ENCODE data around the gene AMPH.

Gene AMPH

DNA sequence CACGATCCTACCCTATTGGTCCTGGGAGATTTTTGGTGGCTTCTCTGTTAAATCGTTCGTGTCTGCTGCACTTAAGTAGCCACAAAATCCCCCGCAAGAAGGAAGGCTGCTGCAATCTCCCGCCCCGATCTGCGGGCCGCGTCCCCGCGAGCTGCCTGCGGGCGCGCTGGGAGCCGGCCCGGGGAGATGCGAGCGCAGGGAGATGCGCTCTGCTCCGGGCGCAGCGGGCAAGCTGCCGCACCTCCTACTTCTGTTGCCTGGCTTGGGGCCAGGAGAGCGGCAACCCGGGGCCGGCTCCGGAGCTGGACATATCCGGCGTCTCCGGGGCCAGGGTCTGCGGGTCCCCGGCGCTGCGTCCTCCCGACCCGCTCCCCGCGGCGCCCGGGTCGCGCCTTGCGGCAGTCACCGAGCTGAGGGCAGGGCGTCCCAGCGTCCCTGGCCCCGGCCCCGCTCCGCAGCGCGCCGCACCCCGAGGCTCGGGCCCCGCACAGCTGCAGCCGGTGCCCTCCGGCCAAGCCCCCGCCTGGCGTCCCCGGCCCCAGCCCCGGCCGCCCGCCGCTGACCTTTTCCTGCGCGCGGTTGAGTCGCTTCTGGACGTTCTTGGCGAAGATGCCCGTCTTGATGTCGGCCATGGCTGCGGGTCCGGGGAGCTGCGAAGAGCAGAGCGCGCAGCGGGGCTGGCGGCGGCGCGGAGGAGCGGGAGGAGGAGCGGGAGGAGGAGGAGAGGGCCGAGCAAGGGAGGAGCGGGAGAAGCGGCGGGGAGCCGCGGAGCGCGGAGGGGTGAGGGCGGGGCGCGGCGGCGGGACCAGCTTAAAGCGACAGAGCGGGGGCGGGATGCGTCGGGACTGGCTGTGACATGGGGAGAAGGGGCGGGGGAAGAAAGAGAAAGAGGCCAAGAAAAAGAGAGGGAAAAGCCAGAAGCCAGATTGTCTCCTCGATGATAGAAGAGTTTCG, at the start of gene AMPH:
AMPH (minus strand) TSS at position 654 of the 954 bp plus-strand sequence; CDS start at position 632, 22 bp downstream.
- DNase-seq (ENCODE audit: low spot score): no peak

GRCh38 chr7:38679419-38679818, 48.2 kb upstream of the AMPH start:
- no peak for DNase-seq (ENCODE audit: low spot score)

DNA sequence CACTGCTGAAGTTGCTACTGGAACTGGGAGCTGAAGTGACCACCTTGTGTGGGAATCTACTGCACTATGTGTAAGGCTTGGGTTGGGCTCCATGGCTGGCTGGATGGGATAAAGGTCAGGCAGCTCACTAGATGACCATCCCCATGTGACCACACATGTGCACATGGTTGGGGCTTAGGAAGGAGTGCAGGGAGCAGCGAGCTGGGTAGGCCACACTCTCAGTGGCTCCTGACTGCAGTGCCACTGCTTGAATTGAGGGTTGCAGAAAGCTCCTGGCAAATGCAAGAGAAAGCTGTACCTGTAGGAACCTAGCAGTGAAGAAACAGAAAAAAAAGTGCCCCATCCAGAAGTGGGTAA, 47.5 kb upstream of the AMPH start:
- no peak for DNase-seq (ENCODE audit: low spot score)

GRCh38 chr7:38677981-38678697, 47.0 kb upstream of the AMPH start:
- no peak for DNase-seq (ENCODE audit: low spot score)

DNA sequence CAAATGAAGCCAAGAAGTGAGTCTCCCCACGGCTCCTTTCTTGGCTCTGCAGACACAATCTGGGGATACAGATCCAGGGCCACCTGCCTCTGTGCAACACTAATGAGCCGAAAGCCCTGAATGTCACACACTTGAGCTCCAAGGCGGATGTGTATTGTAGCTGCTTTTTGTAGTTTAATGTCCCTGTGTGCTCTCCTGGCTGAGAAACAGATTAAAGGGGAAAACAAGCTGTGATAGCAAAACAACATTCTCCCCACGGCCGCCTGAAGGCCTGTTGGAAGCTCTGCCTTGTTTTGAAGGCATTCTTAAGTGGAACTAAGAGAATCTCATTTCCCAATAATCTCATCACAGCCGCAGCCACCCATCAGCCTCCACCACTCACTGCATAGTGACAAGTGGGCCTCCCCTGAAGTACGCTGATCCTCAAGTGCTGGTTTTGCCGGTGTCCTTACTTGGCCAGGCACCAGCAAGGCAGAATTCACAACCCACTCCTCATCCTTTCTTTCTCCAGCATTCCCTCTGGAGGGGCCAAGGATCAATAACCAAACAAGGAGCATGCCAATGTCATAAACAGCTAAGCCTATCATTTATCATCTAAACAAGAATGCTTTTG, 44.4 kb upstream of the AMPH start:
- DNase-seq (ENCODE audit: low spot score): no peak

DNA sequence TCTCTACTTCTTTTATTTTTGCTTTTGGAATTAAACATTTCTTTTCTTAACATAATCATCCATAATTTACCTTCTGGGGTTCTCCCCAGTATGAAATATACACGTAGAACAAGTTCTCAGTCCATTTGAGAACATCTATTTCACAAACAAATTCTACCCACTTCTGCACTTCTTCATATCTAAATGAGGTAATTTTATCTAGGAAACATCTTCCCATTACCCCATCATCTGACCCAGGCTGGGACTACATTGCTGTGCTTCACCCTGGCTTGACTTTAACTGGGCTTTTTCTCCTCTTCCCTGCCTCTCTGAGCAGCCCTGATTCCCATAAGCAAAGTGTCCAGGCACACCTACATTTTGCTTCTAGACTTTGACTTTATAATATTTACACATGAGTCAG, 43.3 kb upstream of the AMPH start:
- no peak for DNase-seq (ENCODE audit: low spot score)

- DNase-seq (ENCODE audit: low spot score): no peak
Measured at GRCh38 chr7:38673795-38674194, 42.6 kb upstream of the AMPH start.

DNA sequence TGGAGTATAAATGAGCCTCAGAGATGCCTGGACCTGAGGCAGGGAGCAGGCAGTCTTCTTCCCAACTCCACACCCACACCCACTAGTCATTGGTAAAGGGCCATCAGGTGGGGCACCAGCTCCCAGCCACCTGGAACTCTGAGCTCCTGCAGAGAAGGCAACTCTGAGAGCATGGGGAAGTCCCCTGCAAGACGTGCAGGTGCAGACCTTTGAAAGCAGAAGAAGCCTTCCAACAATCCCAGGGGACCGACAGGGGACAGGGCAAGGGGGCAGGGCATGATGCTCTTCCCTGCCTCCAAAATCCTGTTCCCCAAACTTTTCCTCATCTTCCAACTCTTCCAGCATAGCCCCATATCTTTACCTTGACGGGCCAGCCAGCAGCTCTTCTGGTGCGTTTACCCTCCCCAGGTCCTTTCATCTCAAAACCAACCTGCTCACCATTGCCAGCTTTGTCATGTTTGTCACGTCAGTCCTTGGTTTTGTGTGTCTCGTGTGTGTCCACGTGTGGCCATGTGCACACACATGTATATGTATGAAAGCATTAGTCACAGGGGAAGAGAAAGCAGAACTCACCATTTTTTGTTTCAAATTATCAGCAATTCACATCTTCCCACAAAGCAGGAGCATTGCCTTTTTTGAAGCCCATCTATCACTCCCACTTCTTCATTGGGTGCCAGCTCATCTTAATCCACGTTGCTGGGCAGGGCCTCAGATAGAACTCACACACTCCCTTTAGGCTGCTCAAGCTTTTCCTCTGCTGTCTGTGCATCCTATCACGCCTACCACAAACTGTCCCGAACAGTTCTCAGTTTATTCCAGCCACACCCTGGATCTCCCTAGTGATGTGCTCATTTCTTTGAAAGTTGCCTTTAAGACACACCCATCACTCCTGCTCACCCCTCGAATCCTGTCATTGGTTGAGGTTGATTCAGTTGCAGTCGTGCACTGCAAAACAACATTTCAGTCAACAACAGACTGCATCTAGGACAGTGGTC, 41.0 kb upstream of the AMPH start:
- DNase-seq (ENCODE audit: low spot score): no peak

DNA sequence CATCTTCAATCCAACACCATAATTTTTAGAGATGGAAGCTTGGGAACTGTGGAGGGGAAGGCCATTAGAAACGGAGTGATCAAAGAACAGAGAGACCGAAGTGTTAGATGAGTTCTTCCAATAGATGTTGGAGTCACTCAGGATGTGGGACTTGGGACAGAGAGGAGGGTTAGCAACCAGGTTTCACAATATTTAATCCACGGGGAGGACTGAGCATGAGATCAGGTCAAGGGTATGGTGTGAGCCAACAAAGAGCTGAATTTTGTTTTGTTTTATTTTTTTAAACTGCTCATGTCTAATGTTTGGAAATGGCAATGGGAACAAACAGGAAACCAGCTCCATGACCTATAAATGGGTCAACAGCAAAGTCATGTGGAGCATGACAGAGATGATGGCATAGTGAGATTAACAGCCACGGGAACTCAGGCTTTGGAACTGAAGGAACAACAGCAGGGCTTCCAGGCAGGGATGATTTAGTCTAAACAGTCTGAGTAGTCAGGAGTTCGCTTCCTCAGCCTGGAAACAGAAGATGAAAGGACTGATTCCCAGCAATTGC, 38.9 kb upstream of the AMPH start:
- DNase-seq (ENCODE audit: low spot score): no peak

GRCh38 chr7:38664972-38665371, 33.8 kb upstream of the AMPH start:
- DNase-seq (ENCODE audit: low spot score): no peak

- DNase-seq (ENCODE audit: low spot score): no peak
Measured at GRCh38 chr7:38660427-38661099, 29.4 kb upstream of the AMPH start.

GRCh38 chr7:38659931-38660330, 28.8 kb upstream of the AMPH start:
- DNase-seq (ENCODE audit: low spot score): no peak

DNA sequence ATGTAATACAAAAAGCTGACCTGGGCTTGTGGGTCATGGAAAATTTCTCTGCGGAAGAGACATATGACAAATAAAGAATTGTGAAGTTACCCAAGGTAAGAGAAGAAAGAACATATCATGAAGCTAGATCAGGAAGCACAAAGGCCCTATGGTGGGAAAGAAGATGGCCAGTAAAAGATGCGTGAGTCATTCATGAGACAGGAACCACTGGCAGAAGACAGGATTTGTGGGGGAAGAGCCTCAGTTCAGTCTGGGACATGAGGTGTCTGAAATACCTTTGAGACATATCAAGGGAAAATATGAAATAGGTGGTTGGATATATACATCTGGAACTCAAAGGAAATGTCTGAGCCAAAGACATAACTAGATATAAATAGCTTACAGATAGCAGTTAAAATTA, 27.7 kb upstream of the AMPH start:
- DNase-seq (ENCODE audit: low spot score): no peak

DNA sequence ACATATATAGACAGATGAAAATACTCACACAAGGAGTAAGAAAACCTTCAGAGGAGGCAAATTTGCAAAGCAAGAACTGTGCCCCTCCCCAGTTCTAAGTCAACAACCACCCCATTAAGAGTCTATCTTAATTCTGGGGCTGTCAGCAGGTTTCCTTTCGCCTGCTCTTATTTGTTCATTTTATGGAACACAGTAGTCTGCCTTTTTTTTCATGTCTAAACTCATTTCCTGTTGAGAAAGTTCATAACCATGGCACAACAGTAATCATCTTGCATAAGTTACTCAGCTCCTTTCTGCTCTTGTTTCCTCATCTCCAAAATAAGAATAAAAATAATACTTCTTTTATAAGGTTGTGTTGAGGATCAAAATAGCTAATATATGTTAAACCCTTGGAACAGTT, 25.8 kb upstream of the AMPH start:
- no peak for DNase-seq (ENCODE audit: low spot score)

GRCh38 chr7:38655833-38656774, 24.9 kb upstream of the AMPH start:
- DNase-seq (ENCODE audit: low spot score): no peak

DNA sequence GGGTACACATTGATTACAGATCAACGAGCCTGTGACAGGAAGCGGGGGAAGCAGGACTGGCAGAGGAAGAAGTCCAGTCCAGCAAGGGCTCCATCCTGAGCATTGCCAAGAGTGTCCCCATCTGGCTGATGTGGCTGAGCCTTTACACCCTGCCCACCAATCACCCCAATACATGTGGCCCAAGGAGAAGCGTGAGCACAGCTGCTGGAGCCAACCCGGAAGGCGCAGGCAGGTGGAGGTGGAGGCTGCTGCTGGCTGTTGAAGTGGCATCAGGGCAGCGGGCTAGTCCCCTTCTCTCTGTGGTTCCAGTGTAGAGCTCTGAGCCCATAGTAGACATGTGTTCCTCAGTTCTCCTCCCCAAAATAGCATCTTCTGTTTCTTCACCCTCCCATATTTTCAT, 6.8 kb upstream of the AMPH start:
- no peak for DNase-seq (ENCODE audit: low spot score)

- DNase-seq (ENCODE audit: low spot score): no peak
Measured at GRCh38 chr7:38632411-38632810, 1.2 kb upstream of the AMPH start.

GRCh38 chr7:38629651-38630510, 1.3 kb downstream of the AMPH start:
- DNase-seq (ENCODE audit: low spot score): no peak
